ENCODE data around the gene BRPF1.

Gene BRPF1

GRCh38 chr3:9731206-9732079, at the start of gene BRPF1:
Gene BRPF1 (plus strand): TSS chr3:9731735. CDS start chr3:9734141, 2,406 bp downstream.
- FAIRE-seq (no peak), DNase-seq (ENCODE audit: insufficient read length, low spot score) (peak; percentile 98)
- TF ChIP-seq CTCF (IDR thresholded peaks at IDR 0.05; ENCODE audit: insufficient read depth, missing control alignments), result no peak

- DNase-seq (ENCODE audit: insufficient read length, low spot score), result no peak
- FAIRE-seq, result no peak
- TF ChIP-seq CTCF (IDR thresholded peaks at IDR 0.05; ENCODE audit: insufficient read depth, missing control alignments), result no peak
Observed at GRCh38 chr3:9682096-9682495, 49.4 kb upstream of the BRPF1 start.

GRCh38 chr3:9683426-9683825, 48.1 kb upstream of the BRPF1 start:
- FAIRE-seq (no peak), DNase-seq (ENCODE audit: insufficient read length, low spot score) (no peak)
- no peak for TF ChIP-seq CTCF (IDR thresholded peaks at IDR 0.05; ENCODE audit: insufficient read depth, missing control alignments)

GRCh38 chr3:9685216-9686049, 46.1 kb upstream of the BRPF1 start:
- TF ChIP-seq CTCF (IDR thresholded peaks at IDR 0.05; ENCODE audit: insufficient read depth, missing control alignments), result no peak
- DNase-seq (ENCODE audit: insufficient read length, low spot score) (no peak), FAIRE-seq (no peak)

- no peak for TF ChIP-seq CTCF (IDR thresholded peaks at IDR 0.05; ENCODE audit: insufficient read depth, missing control alignments)
- no peak for DNase-seq (ENCODE audit: insufficient read length, low spot score)
- FAIRE-seq, result no peak
Observed at GRCh38 chr3:9686050-9686550, 45.4 kb upstream of the BRPF1 start.

GRCh38 chr3:9686703-9687102, 44.8 kb upstream of the BRPF1 start:
- TF ChIP-seq CTCF (IDR thresholded peaks at IDR 0.05; ENCODE audit: insufficient read depth, missing control alignments), result no peak
- FAIRE-seq (no peak), DNase-seq (ENCODE audit: insufficient read length, low spot score) (no peak)

Data from D721Med (cell line).